H1 (cell line): ENCODE results near the gene SHISAL1. TPM values are rescaled to one million over a fixed set of nuclear protein-coding genes. Genes with fewer than 3 reads are reported as not detected.

Experiments used
- CTCF ChIA-PET: fragments of 300-600 bp; sonication (Branson Sonifier 250); formaldehyde crosslinking; loops from one replicate; lab custom pipeline; 2021; ENCODE audit not compliant: partially characterized antibody; lab: Charles Lee
- POLR2A ChIA-PET: fragments of 300-600 bp; sonication (Branson Sonifier 250); formaldehyde crosslinking; loops from one replicate; lab custom pipeline; 2021; ENCODE audit warnings: inconsistent platforms; ENCODE audit not compliant: partially characterized antibody; lab: Charles Lee
- DNase-seq, 2 experiments: peaks; one replicate each; pipeline versions ENCODE4 v3.0.0 to v3.0.0-alpha.2; 2010 to 2022; ENCODE audit warnings: low spot score in 2 of 2, low read depth in 1 of 2, mixed read lengths in 1 of 2
- FAIRE-seq: peaks from 2 replicates; lab custom pipeline; 2011; peaks lifted over from hg19 to GRCh38; lab: Jason Lieb, UNC
- H2AFZ ChIP-seq: 2 replicates; pipeline ENCODE4 v1.8.1; 2012; ENCODE audit warnings: low read length, inconsistent platforms
- H2AK5ac ChIP-seq: 2 replicates; pipeline ENCODE4 v1.6.1; 2013; ENCODE audit warnings: low read depth, low read length
- H2BK120ac ChIP-seq: replicated peaks from 2 replicates; pipeline ENCODE3; 2013; ENCODE audit warnings: low read depth, low read length, inconsistent platforms
- H2BK12ac ChIP-seq: 2 replicates; pipeline ENCODE4 v1.6.1; 2013; ENCODE audit warnings: low read depth, low read length
- H2BK15ac ChIP-seq: 2 replicates; pipeline ENCODE4 v1.6.1; 2013; ENCODE audit warnings: low read length
- H2BK20ac ChIP-seq: 2 replicates; pipeline ENCODE4 v1.6.1; 2013; ENCODE audit warnings: low read length
- H2BK5ac ChIP-seq: 2 replicates; pipeline ENCODE4 v1.6.1; 2013; ENCODE audit warnings: low read depth, low read length
- H3K14ac ChIP-seq: 2 replicates; pipeline ENCODE4 v1.6.1; 2013; ENCODE audit warnings: inconsistent platforms; ENCODE audit not compliant: insufficient read length
- H3K18ac ChIP-seq: 2 replicates; pipeline ENCODE4 v1.6.1; 2013; ENCODE audit warnings: low read length; ENCODE audit errors: extremely low read depth
- H3K23ac ChIP-seq: 2 replicates; pipeline ENCODE4 v1.6.1; 2013; ENCODE audit warnings: inconsistent platforms; ENCODE audit not compliant: insufficient read length
- H3K23me2 ChIP-seq: 2 replicates; pipeline ENCODE4 v1.6.1; 2013; ENCODE audit warnings: low read depth, low read length
- H3K27ac ChIP-seq: 2 replicates; pipeline ENCODE4 v1.6.1; 2011; ENCODE audit warnings: low read depth, low read length, inconsistent platforms
- H3K27me3 ChIP-seq, 4 experiments: replicated peaks in 1 of 4; 1 replicate in 1 of 4; 2 replicates in 3 of 4; pipeline versions ENCODE4 v1.6.1 to v1.8.1; 2011 to 2013; ENCODE audit warnings: low read length in 3 of 4, mild to moderate bottlenecking in 3 of 4, inconsistent platforms in 2 of 4, mixed read lengths in 2 of 4, moderate library complexity in 1 of 4; ENCODE audit not compliant: control insufficient read depth in 3 of 4, insufficient read depth in 3 of 4; ENCODE audit errors: extremely low read depth in 1 of 4
- H3K36me3 ChIP-seq, 4 experiments: 2 replicates each; pipeline versions ENCODE4 v1.6.1 to v1.8.1; 2011 to 2013; ENCODE audit warnings: mild to moderate bottlenecking in 4 of 4, low read length in 3 of 4, moderate library complexity in 2 of 4, control low read depth in 1 of 4, inconsistent platforms in 1 of 4; ENCODE audit not compliant: insufficient read depth in 4 of 4, control insufficient read depth in 2 of 4
- H3K4ac ChIP-seq: replicated peaks from 2 replicates; pipeline ENCODE3; 2013; ENCODE audit warnings: low read length, low read depth, mixed read lengths, inconsistent platforms; ENCODE audit not compliant: insufficient read length
- H3K4me1 ChIP-seq, 4 experiments: replicated peaks in 1 of 4; 1 replicate in 1 of 4; 2 replicates in 3 of 4; pipeline versions ENCODE4 v1.6.1 to v1.8.1; 2011 to 2013; ENCODE audit warnings: low read length in 3 of 4, inconsistent platforms in 2 of 4, mixed read lengths in 1 of 4; ENCODE audit not compliant: insufficient read depth in 4 of 4, control insufficient read depth in 3 of 4
- H3K4me2 ChIP-seq, 2 experiments: 2 replicates each; pipeline versions ENCODE4 v1.6.1 to v1.8.1; 2011 to 2013; ENCODE audit warnings: low read depth in 2 of 2, low read length in 2 of 2, control low read depth in 1 of 2, inconsistent platforms in 1 of 2, mild to moderate bottlenecking in 1 of 2; ENCODE audit not compliant: insufficient read depth in 1 of 2
- H3K4me3 ChIP-seq, 4 experiments: fragments of 200-600, 300-600 bp in 1 of 4; sonication (generic), shearing (Covaris generic), sonication (Bioruptor Twin) in 1 of 4; 2 replicates each; pipeline versions ENCODE4 v1.5.1 to v1.8.1; 2011 to 2016; ENCODE audit warnings: low read length in 4 of 4, low read depth in 3 of 4, control low read depth in 2 of 4, inconsistent platforms in 2 of 4, mild to moderate bottlenecking in 2 of 4, mixed read lengths in 1 of 4, moderate library complexity in 1 of 4; ENCODE audit not compliant: insufficient read depth in 2 of 4; ENCODE audit errors: extremely low read depth in 1 of 4
- H3K56ac ChIP-seq: replicated peaks from 2 replicates; pipeline ENCODE3; 2013; ENCODE audit warnings: low read depth, mild to moderate bottlenecking, mixed read lengths, low read length, inconsistent platforms; ENCODE audit not compliant: insufficient read length
- H3K79me1 ChIP-seq: 2 replicates; pipeline ENCODE4 v1.6.1; 2013; ENCODE audit warnings: low read depth, low read length, control low read depth
- H3K79me2 ChIP-seq, 2 experiments: 2 replicates each; pipeline versions ENCODE4 v1.6.1 to v1.8.1; 2012 to 2013; ENCODE audit warnings: low read length in 2 of 2, mild to moderate bottlenecking in 2 of 2, inconsistent platforms in 1 of 2; ENCODE audit not compliant: insufficient read depth in 2 of 2, control insufficient read depth in 1 of 2
- H3K9ac ChIP-seq, 4 experiments: replicated peaks in 1 of 4; 1 replicate in 1 of 4; 2 replicates in 3 of 4; pipeline versions ENCODE4 v1.6.1 to v1.8.1; 2011 to 2013; ENCODE audit warnings: low read depth in 3 of 4, low read length in 3 of 4, control low read depth in 2 of 4, mild to moderate bottlenecking in 2 of 4, moderate library complexity in 2 of 4, inconsistent platforms in 1 of 4; ENCODE audit errors: extremely low read depth in 1 of 4
- H3K9me3 ChIP-seq, 2 experiments: 2 replicates each; pipeline versions ENCODE4 v1.6.1 to v1.8.1; 2012 to 2013; ENCODE audit warnings: mild to moderate bottlenecking in 2 of 2, moderate library complexity in 2 of 2, control low read depth in 1 of 2, inconsistent platforms in 1 of 2, low read depth in 1 of 2, low read length in 1 of 2, mixed read lengths in 1 of 2; ENCODE audit not compliant: insufficient read depth in 2 of 2
- H4K20me1 ChIP-seq, 2 experiments: replicated peaks in 1 of 2; 2 replicates each; pipeline versions ENCODE3 to v1.8.1; 2011 to 2013; ENCODE audit warnings: inconsistent platforms in 2 of 2, low read length in 2 of 2, mild to moderate bottlenecking in 1 of 2; ENCODE audit not compliant: insufficient read depth in 2 of 2, control insufficient read depth in 1 of 2
- H4K5ac ChIP-seq: 2 replicates; pipeline ENCODE4 v1.6.1; 2013; ENCODE audit warnings: low read length, low read depth, mixed read lengths, inconsistent platforms; ENCODE audit not compliant: insufficient read length
- H4K8ac ChIP-seq: 2 replicates; pipeline ENCODE4 v1.8.0; 2013; ENCODE audit warnings: mild to moderate bottlenecking, moderate library complexity, low read length, inconsistent platforms; ENCODE audit not compliant: insufficient read depth; ENCODE audit errors: extremely low read depth
- H4K91ac ChIP-seq: replicated peaks from 2 replicates; pipeline ENCODE3; 2013; ENCODE audit warnings: low read length, mixed read lengths, inconsistent platforms; ENCODE audit not compliant: insufficient read length
- ATF2 ChIP-seq: IDR thresholded peaks from 2 replicates; pipeline ENCODE4 v1.6.1; 2012; ENCODE audit warnings: low read length, inconsistent platforms
- WGBS, 2 experiments: shearing (Covaris generic) in 1 of 2; methylation state at CpG; one replicate each; pipeline versions ENCODE4 v1.1.6 to v1.1.7; 2013 to 2015; ENCODE audit warnings: low lambda C conversion rate in 2 of 2, mixed read lengths in 2 of 2, inconsistent platforms in 1 of 2, low coverage in 1 of 2, missing lambda C conversion rate in 1 of 2; ENCODE audit not compliant: insufficient replicate concordance in 2 of 2, insufficient coverage in 1 of 2, insufficient read length in 1 of 2; ENCODE audit errors: extremely low coverage in 1 of 2, missing lambda C conversion rate in 1 of 2; 5-methylcytosine and 5-hydroxymethylcytosine counted together
- polyA plus RNA-seq, 7 experiments: library from polyadenylated mRNA; depleted of rRNA in 3 of 7; stranded (reverse) in 5 of 7; unstranded in 2 of 7; fragments of >200 nt in 5 of 7; fragments of 200-250 nt in 2 of 7; gene quantifications; 1 replicate in 5 of 7; 2 replicates in 1 of 7; 4 replicates in 1 of 7; pipeline versions ENCODE4 v1.2.1 to v1.2.3, GENCODE V29; 2011 to 2013; ENCODE audit warnings: missing spikeins in 2 of 7, mixed read lengths in 2 of 7
- total RNA-seq: library from RNA; stranded (reverse); fragmentation: NEBNext Ultra II Directional; extraction: Animal tissue kit (Norgen Biotek cat#: 25700); gene quantifications from 2 replicates; pipeline ENCODE4 v1.2.1, GENCODE V29; 2021

SHISAL1 gene
- total and polyA plus RNA-seq, 2 of the 8 experiments (the other 6 are each of a cell fraction or from before 2014, with no cell fraction given), result 3.7 to 5.8 TPM

- no peak overlapping the region for H2BK120ac ChIP-seq
- H3K79me1 ChIP-seq, result no peaks in the 10 kb centered on the region
- H3K36me3 ChIP-seq, result no peaks in the 10 kb centered on the region
- peak overlapping the region; percentile 65 for H3K4ac ChIP-seq
- no peak overlapping the region for H3K23ac ChIP-seq
- H3K4me3 ChIP-seq, result no peak overlapping the region
- H3K56ac ChIP-seq, result peak overlapping the region; percentile 99
- H2BK12ac ChIP-seq, result peak overlapping the region; percentile 86; the same call in 1 of the 2 replicates
- H2BK15ac ChIP-seq, result peak overlapping the region; percentile 65; the same call in 1 of the 2 replicates
- no peak overlapping the region for H2AFZ ChIP-seq
- no peaks in the 10 kb centered on the region; a peak in 1 of 7 replicates for H3K4me1 ChIP-seq
- ChIA-PET CTCF (no interaction called here), POLR2A (no interaction called here)
- peaks cover 9% of the 10 kb centered on the region; the same call in 1 of the 2 replicates for H3K23me2 ChIP-seq
- no peaks in the 10 kb centered on the region for H3K27me3 ChIP-seq
- H2BK20ac ChIP-seq, result peak overlapping the region; percentile 66; the same call in 1 of the 2 replicates
- no peak overlapping the region for H2BK5ac ChIP-seq
- 78% methylated on average over 5 of the region's 5 CpGs; no CpG with 5 or more reads in 1 of the 2 experiments for WGBS, 2 experiments
- peak overlapping the region; percentile 35; the same call in 1 of the 2 replicates for H4K8ac ChIP-seq
- H3K79me2 ChIP-seq, result no peaks in the 10 kb centered on the region
- H4K91ac ChIP-seq, result peak overlapping the region; percentile 93
- H3K9ac ChIP-seq, result 0 out of 7 replicates have a peak overlapping the region, but pooled peaks of 1 of the 4 experiments have one; percentile 17
- DNase-seq (no peak), FAIRE-seq (no peak)
- H3K14ac ChIP-seq, result no peak overlapping the region
- no peaks in the 10 kb centered on the region for H3K9me3 ChIP-seq
- no peak overlapping the region for H3K27ac ChIP-seq
- no peak overlapping the region for H3K18ac ChIP-seq
- H4K20me1 ChIP-seq, result peaks cover 0 to 5% of the 10 kb centered on the region in 2 experiments
- peak overlapping the region; percentile 95 for H2AK5ac ChIP-seq
- no peak overlapping the region for H3K4me2 ChIP-seq
- no peak overlapping the region for H4K5ac ChIP-seq
- no peak for TF ChIP-seq ATF2
- TF ChIP-seq, all 59 proteins: peak for 0
These were observed 43.6 kb downstream of the SHISAL1 start for GRCh38 chr22:44269117-44269498.
